Measurements from ENCODE around the gene SAMD10. TPM values are rescaled to one million over a fixed set of nuclear protein-coding genes. Genes with fewer than 3 reads are reported as not detected.
A peak's percentile ranks its signal among the peaks of the same experiment; 100 is the strongest.

Gene SAMD10
- polyA plus RNA-seq, 1 of the 3 experiments (the other 2 are of a cell fraction) = 11.6 TPM

GRCh38 chr20:63978319-63979228 lies 868 bp downstream of the SAMD10 start:
- Histone ChIP-seq H2AFZ (ENCODE audit: low read depth) (peak overlapping the region; percentile 74; the same call in 1 of the 2 replicates), H3K9me2 (no peaks in the 10 kb centered on the region), H4K20me1 (ENCODE audit: insufficient read depth) (no peaks in the 10 kb centered on the region), H3K4me1 (ENCODE audit: control insufficient read depth in 1 of 2, insufficient read depth in 2 of 2, low read depth in 1 of 2, low read length in 1 of 2) (peaks cover 12 to 27% of the 10 kb centered on the region in 2 experiments), H3K79me2 (ENCODE audit: insufficient read depth) (peaks cover 22% of the 10 kb centered on the region), H3K27ac (ENCODE audit: low read depth in 2 of 2, low read length in 1 of 2) (peak overlapping the region; percentile 9 to 84; a peak in 3 of 4 replicates), H3K9ac (no peak overlapping the region), H3F3A (replicated peaks; ENCODE audit: insufficient read depth) (peaks cover 11% of the 10 kb centered on the region), H3K27me3 (ENCODE audit: insufficient read depth) (no peaks in the 10 kb centered on the region), H3K4me3 (ENCODE audit: low read depth in 2 of 2, low read length in 1 of 2) (peak overlapping the region; percentile 65 to 77), H3K36me3 (replicated peaks in 1 of 2; ENCODE audit: control insufficient read depth in 1 of 2, insufficient read depth in 2 of 2, low read length in 1 of 2) (peaks cover under 1 to 5% of the 10 kb centered on the region in 2 experiments), H3K9me3 (no peaks in the 10 kb centered on the region), H3K4me2 (peak overlapping the region; percentile 89)
- WGBS (ENCODE audit: low lambda C conversion rate) = 16% methylated on average over 38 of the region's 52 CpGs
- ChIA-PET CTCF (interaction anchor here (0.8 to 3.9 kb wide), 13 partner anchors 10 to 441 kb away, joined by 3 to 41 read pairs (median 9); partner anchors contain the start of genes PTK6 and UCKL1), POLR2A (interaction anchor here (0.8 to 1.2 kb wide), 3 partner anchors 22 to 282 kb away, joined by 3 to 4 read pairs (median 3); partner anchors contain the start of genes TNFRSF6B and UCKL1)
- DNase-seq = peak; percentile 79
- TF ChIP-seq MXI1 (IDR thresholded peaks at IDR 0.05; ENCODE audit: low read depth, low read length) (no peak), GABPA (IDR thresholded peaks at IDR 0.05; ENCODE audit: low read depth) (peak; percentile 64), RXRA (IDR thresholded peaks at IDR 0.05; ENCODE audit: borderline replicate concordance, low read depth) (no peak), RFX5 (IDR thresholded peaks at IDR 0.05; ENCODE audit: low read length) (no peak), NRF1 (IDR thresholded peaks at IDR 0.05; ENCODE audit: low read depth, low read length) (no peak), POLR2AphosphoS5 (IDR thresholded peaks at IDR 0.05; ENCODE audit: low read depth, low read length) (peak; percentile 29; the same call in 1 of the 2 replicates), JUND (IDR thresholded peaks at IDR 0.05) (no peak), MAX (IDR thresholded peaks at IDR 0.05; ENCODE audit: low read depth) (peak; percentile 49; the same call in 1 of the 2 replicates)

GRCh38 chr20:63977739-63978276 lies 1.6 kb downstream of the SAMD10 start:
- H3K36me3 ChIP-seq (replicated peaks in 1 of 2; ENCODE audit: control insufficient read depth in 1 of 2, insufficient read depth in 2 of 2, low read length in 1 of 2) = no peaks in the 10 kb centered on the region
- H3K27ac ChIP-seq (ENCODE audit: low read depth in 2 of 2, low read length in 1 of 2) = peak overlapping the region in 1 of 2 experiments; percentile 9; a peak in 1 of 4 replicates
- WGBS (ENCODE audit: low lambda C conversion rate) = 80% methylated on average over 1 of the region's 16 CpGs
- ChIA-PET POLR2A (interaction anchor here (0.8 kb wide), 1 partner anchor 85 kb away, joined by 3 read pairs; no protein-coding TSS in a partner anchor), CTCF (interaction anchor here (1.9 kb wide), 1 partner anchor 203 kb away, joined by 9 read pairs; no protein-coding TSS in a partner anchor)
- H3K9ac ChIP-seq = no peak overlapping the region
- H3K9me3 ChIP-seq = no peaks in the 10 kb centered on the region
- peaks cover 17% of the 10 kb centered on the region for H3K79me2 ChIP-seq (ENCODE audit: insufficient read depth)
- no peaks in the 10 kb centered on the region for H4K20me1 ChIP-seq (ENCODE audit: insufficient read depth)
- no peak for TF ChIP-seq RFX5 (IDR thresholded peaks at IDR 0.05; ENCODE audit: low read length)
- no peak for TF ChIP-seq GABPA (IDR thresholded peaks at IDR 0.05; ENCODE audit: low read depth)
- TF ChIP-seq USF1 (IDR thresholded peaks at IDR 0.05; ENCODE audit: borderline replicate concordance, low read depth) = no peak
- TF ChIP-seq FOXM1 (IDR thresholded peaks at IDR 0.05; ENCODE audit: low read depth) = no peak
- TF ChIP-seq TCF12 (IDR thresholded peaks at IDR 0.05) = peak; percentile 33; the same call in 1 of the 2 replicates
- peak; percentile 76 for TF ChIP-seq MAX (IDR thresholded peaks at IDR 0.05; ENCODE audit: low read depth)
- peak; percentile 72; the same call in 1 of the 2 replicates for TF ChIP-seq FOSL2 (IDR thresholded peaks at IDR 0.05; ENCODE audit: borderline replicate concordance, low read depth)
- TF ChIP-seq CTCF (IDR thresholded peaks at IDR 0.05) = no peak
- TF ChIP-seq EZH2phosphoT487 (IDR thresholded peaks at IDR 0.05; ENCODE audit: borderline replicate concordance, low read depth) = no peak
- peak; percentile 66 for TF ChIP-seq PBX3 (IDR thresholded peaks at IDR 0.05)
- no peaks in the 10 kb centered on the region for H3K27me3 ChIP-seq (ENCODE audit: insufficient read depth)
- peak overlapping the region; percentile 89 for H3K4me2 ChIP-seq
- no peak overlapping the region; a peak in 1 of 4 replicates for H3K4me3 ChIP-seq (ENCODE audit: low read depth in 2 of 2, low read length in 1 of 2)
- H3K4me1 ChIP-seq (ENCODE audit: control insufficient read depth in 1 of 2, insufficient read depth in 2 of 2, low read depth in 1 of 2, low read length in 1 of 2) = peaks cover 12 to 27% of the 10 kb centered on the region in 2 experiments
- no peak overlapping the region for H2AFZ ChIP-seq (ENCODE audit: low read depth)
- peaks cover 11% of the 10 kb centered on the region for H3F3A ChIP-seq (replicated peaks; ENCODE audit: insufficient read depth)
- no peak for DNase-seq
- no peaks in the 10 kb centered on the region for H3K9me2 ChIP-seq
